Lower lobe of right lung (tissue), 2 donors: ENCODE results near the gene POLR2J2. TPM values are rescaled to one million over a fixed set of nuclear protein-coding genes. Genes with fewer than 3 reads are reported as not detected.
"Not testable (repeated sequence)": the region's sequence is repeated elsewhere in the genome, so short reads cannot be mapped to it uniquely, and the experiment has no call there.

Experiments used
- ATAC-seq, 2 donors: fragments of 200-7000 bp; cut with Tn5 transposase; one replicate each; pipeline ENCODE4 v1.9.1; 2020 to 2022; ENCODE audit warnings: mild to moderate bottlenecking in 2 of 2, moderate library complexity in 2 of 2
- DNase-seq: peaks from one replicate; pipeline ENCODE4 v3.0.0-alpha.2; 2020
- H3K27ac ChIP-seq: fragments of 200-600 bp; one replicate; pipeline ENCODE4 v1.8.0; 2022
- H3K27me3 ChIP-seq: fragments of 200-600 bp; one replicate; pipeline ENCODE4 v1.8.0; 2022; ENCODE audit warnings: low read depth
- H3K36me3 ChIP-seq: fragments of 200-600 bp; one replicate; pipeline ENCODE4 v1.8.0; 2022; ENCODE audit warnings: mild to moderate bottlenecking
- H3K4me1 ChIP-seq: fragments of 200-600 bp; one replicate; pipeline ENCODE4 v1.8.0; 2022
- H3K4me3 ChIP-seq: fragments of 200-600 bp; one replicate; pipeline ENCODE4 v1.8.0; 2022; ENCODE audit warnings: mild to moderate bottlenecking
- H3K9me3 ChIP-seq: fragments of 200-600 bp; one replicate; pipeline ENCODE4 v1.8.0; 2022
- intact Hi-C: fragments of 100-400 bp; cut with DNase I; formaldehyde crosslinking; loops from one replicate; pipeline ENCODE4 v1.11.0; 2022
- total RNA-seq: library from RNA; stranded (reverse); fragmentation: NEBNext Ultra II Directional; extraction: Animal tissue kit (Norgen Biotek cat#: 25700); gene quantifications from one replicate; pipeline ENCODE4 v1.2.1, GENCODE V29; 2021
- donor health status: DM: no; HTN: yes; CAD: no; lungs with severe emphysema.

The POLR2J2 gene
- total RNA-seq, 1 donor from 2014 or later: 14.8 TPM

DNA sequence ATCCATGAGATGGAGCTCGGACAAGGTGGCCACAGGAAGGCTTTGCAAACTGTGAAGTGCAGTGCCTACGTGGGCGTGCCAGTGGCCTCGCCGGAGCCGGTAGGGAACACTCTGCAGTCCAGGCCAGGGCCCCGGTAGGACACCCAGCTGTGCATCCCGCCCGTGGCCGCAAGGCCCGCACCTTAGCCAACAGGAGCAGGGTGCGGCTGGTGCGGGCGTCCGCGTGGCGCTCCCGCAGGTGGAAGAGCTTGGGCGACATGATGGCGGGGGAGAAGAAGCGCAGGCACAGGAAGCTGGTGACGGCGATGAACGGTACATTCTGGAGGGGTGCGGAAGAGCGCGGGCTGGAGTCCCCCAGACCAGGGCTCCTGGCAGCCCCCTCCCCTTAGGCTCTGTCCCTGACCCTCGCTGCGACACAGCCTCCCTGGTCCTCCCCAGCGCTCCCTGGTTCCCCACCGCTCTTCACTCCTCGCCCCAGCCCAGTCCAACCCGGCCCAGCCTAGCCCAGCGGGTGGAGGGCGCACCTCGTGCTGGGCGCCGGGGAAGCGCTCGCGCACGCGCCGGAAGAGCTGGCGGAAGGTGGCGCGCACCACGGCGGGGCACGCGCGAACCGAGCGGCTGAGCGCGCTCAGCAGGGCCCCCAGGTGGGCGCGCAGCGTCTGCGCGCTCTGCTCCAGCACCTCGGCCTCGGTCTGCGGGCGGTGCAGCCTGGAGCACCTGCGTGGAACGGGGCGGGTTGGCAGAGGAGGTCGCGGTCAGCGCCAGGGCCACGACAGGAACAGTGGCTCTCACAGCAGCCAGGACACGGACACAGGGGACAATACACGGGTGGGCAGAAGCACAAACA, 18.2 kb upstream of the POLR2J2 start:
- H3K9me3 ChIP-seq, H3K4me3 ChIP-seq: not testable (repeated sequence)
- ATAC-seq: peak; percentile 54 to 72

DNA sequence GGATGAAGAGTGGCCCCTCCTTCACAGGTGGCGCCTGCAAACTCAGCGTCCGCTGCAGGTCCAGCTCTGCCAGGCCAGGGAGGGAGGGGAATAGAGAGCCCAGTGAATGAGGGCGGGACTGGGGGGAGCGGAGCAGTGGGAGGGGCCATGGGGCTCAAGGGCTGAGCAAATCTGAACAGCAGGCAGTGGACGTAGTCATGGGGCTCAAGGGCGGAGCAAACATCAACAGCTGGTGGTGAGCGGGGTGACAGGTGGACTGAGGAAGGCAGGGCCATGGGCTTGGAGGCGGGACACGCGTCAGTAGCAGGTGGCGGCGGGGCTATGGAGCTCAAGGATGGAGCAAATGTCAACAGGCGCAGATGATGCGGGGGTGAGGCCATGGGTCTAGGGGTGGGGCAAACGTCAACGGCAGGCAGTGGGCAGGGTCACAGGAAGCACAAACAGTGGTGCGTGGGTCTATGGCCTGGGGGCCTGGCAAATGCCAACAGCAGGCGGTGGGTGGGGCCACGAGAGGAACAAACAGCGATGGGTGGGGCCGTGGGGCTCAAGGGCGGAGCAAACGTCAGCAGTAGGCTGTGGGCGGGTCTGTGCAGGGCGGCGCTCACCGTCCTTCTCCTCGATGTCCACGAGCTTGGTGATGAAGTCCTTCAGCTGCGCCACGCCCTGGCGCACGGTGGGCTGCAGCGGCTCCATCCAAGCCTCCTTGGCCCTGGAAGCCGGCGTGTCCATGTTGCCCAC, 17.0 kb upstream of the POLR2J2 start:
- H3K9me3 ChIP-seq, H3K27ac ChIP-seq, H3K36me3 ChIP-seq, H3K27me3 ChIP-seq, H3K4me1 ChIP-seq, intact Hi-C loops, DNase-seq, H3K4me3 ChIP-seq: not testable (repeated sequence)
- ATAC-seq: peak; percentile 97

More for the DNA sequence above, 18.2 kb upstream of the POLR2J2 start:
- H3K27me3 ChIP-seq, H3K36me3 ChIP-seq, H3K4me1 ChIP-seq, H3K27ac ChIP-seq, DNase-seq, intact Hi-C loops: not testable (repeated sequence)

DNA sequence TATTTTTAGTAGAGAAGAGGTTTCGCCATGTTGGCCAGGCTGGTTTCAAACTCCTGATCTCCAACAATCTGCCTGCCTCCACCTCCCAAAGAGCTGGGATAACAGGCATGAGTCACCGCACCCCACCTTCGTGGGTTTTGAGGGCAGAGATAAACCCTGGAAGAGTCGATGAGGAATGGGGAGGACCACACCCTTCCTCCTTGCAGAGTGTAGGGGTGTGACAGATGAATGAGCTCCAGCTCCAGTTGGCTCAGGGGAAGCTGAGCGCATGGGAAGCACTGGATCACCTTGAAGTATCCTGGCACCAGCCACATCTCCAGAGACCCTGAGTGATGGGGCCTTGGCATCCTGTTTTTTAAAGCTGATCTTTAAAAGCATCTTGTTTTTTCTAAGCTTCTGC, 11.1 kb upstream of the POLR2J2 start:
- H3K4me3 ChIP-seq, H3K4me1 ChIP-seq, intact Hi-C loops, H3K27ac ChIP-seq, H3K36me3 ChIP-seq, H3K27me3 ChIP-seq, H3K9me3 ChIP-seq, DNase-seq: not testable (repeated sequence)
- ATAC-seq: peak in 1 of 2 donors; percentile 5

DNA sequence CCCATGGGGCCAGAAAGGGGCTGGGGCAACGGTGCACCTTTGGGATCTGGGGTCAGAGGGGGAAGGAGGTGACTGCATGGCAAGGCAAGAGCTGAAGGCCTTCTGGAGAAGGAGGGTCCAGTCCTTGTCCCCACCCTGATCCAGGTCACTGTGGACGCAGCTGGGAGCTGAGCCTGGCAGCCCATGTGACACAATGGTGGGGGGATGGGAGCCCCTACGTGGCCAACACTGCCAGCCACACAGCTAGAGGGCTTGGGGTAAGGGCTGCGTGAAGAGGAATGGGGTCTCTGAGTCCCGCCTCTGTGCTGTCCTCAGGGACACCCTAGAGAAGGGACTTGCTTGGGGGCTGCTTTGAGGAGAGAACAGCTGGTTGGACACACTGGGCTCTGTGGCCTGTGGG, 9.3 kb upstream of the POLR2J2 start:
- H3K27ac ChIP-seq, H3K4me1 ChIP-seq, H3K36me3 ChIP-seq, intact Hi-C loops, DNase-seq, H3K27me3 ChIP-seq, H3K4me3 ChIP-seq, H3K9me3 ChIP-seq: not testable (repeated sequence)
- peak in 1 of 2 donors; percentile 25 for ATAC-seq

DNA sequence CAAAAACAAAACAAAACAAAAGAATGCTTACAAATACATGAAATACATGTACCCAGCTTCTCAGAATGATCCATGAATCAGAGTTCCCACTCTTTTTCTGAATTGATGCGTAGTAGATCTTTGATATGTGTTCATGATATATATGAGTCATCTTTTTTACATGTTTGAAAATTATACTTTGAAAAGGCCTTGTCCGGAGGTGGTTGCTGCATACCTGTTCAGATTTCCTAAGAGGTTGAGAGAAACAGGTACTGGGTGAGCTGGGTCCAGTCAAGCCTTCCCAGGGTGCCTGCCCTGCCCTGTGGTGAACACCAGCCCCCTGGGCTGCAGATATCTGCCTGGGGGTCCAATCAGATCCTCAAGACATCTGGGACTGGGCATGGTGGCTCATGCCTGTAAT, 4.1 kb upstream of the POLR2J2 start:
- intact Hi-C loops, H3K9me3 ChIP-seq, ATAC-seq, H3K4me3 ChIP-seq, H3K36me3 ChIP-seq, H3K27ac ChIP-seq, H3K4me1 ChIP-seq, H3K27me3 ChIP-seq, DNase-seq: not testable (repeated sequence)

DNA sequence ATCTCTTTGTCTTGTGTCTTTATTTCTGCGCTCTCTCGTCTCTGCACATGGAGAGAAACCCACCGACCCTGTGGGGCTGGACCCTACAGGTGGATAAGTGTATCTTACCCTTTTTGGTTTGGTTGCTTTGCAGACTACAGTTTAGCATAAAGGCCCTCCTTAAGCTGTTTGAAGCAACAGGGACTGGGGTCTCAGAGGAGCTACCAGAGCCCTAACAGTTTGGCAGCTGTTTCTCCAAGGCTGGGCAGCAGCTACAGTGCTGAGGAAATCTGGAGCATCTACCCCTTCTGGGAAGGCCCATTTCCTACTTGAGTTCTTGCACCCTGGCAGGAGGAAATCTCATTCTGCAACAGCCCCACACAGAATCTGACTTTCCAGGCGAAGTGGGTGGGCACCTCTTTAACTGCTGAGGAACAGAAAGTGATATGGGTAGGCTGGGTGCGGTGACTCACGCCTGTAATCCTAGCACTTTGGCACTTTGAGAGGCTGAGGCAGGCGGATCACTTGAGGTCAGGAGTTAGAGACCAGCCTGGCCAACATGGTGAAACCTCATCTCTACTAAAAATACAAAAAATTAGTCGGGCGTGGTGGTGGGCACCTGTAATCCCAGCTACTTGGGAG, 2.1 kb upstream of the POLR2J2 start:
- H3K9me3 ChIP-seq, intact Hi-C loops, H3K36me3 ChIP-seq, H3K4me3 ChIP-seq, H3K27ac ChIP-seq, DNase-seq, H3K27me3 ChIP-seq, H3K4me1 ChIP-seq: not testable (repeated sequence)
- peak in 1 of 2 donors; percentile 18 for ATAC-seq

DNA sequence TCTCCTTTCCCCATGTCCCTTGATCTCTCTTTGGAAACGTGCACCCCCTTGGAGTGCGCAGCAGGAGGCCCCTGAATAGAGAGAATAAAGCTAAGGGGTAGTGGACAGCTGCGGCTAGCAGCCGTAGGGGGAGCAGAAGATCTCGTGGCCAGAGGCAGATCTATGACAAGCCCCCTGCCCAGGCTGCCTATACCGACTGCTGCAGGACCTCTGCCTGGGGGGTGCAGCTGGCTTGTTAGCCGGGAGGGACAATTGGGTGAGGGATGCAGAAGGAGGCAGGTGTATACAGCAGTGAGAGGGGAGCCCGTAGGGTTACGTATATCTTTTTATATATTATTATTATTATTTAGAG, 469 bp upstream of the POLR2J2 start:
- H3K4me3 ChIP-seq, DNase-seq, H3K4me1 ChIP-seq, H3K36me3 ChIP-seq, intact Hi-C loops, H3K9me3 ChIP-seq, H3K27ac ChIP-seq, H3K27me3 ChIP-seq: not testable (repeated sequence)
- ATAC-seq: peak in 1 of 2 donors; percentile 38

DNA sequence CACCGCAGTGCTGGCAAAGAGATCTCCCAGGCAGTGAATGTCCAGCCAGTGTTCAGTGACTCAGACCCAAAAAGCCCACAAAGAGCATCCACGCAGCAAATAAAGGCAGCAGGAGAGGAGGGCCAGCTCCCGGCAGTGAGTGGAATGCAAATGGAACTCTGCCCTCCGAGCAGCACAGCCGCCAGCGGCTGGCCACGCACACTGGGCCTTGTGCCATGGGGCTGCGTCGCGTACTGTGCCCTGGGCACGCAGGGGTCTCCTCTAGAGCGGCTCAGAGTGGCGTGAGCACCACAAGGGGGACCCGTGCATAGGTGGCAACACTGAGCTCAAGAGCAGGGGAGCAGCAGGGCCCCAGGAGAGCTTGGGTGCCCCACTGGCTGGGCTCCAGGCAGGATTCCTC, 3.9 kb downstream of the POLR2J2 start:
- peak; percentile 27 for ATAC-seq

DNA sequence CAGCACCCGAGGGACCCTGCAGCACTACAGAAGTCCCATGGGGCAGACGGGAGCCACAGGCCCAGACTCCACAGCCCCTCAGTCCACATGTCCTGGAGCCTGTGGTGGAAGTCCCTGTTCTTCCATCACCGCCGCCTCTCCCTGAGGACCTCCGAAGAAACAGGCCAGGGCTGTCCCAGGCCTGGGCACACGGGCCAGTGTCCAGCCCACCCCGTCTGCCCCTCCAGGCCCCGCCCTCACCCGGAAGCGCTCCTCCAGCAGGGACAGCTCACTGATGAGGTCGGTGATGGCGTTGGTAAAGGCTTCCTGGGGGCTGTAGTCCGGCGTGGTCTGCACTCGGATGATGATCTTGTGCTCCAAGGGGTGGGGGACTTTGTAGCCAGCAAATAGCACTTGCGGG, 4.6 kb downstream of the POLR2J2 start:
- H3K36me3 ChIP-seq, H3K4me1 ChIP-seq, H3K9me3 ChIP-seq, H3K4me3 ChIP-seq, H3K27ac ChIP-seq, intact Hi-C loops, H3K27me3 ChIP-seq, DNase-seq: not testable (repeated sequence)
- ATAC-seq: peak in 1 of 2 donors; percentile 6

More for the DNA sequence above, 3.9 kb downstream of the POLR2J2 start:
- H3K9me3 ChIP-seq, H3K27ac ChIP-seq, H3K4me3 ChIP-seq, intact Hi-C loops, H3K27me3 ChIP-seq, H3K36me3 ChIP-seq, H3K4me1 ChIP-seq: not testable (repeated sequence)
- peak; percentile 3 for DNase-seq

DNA sequence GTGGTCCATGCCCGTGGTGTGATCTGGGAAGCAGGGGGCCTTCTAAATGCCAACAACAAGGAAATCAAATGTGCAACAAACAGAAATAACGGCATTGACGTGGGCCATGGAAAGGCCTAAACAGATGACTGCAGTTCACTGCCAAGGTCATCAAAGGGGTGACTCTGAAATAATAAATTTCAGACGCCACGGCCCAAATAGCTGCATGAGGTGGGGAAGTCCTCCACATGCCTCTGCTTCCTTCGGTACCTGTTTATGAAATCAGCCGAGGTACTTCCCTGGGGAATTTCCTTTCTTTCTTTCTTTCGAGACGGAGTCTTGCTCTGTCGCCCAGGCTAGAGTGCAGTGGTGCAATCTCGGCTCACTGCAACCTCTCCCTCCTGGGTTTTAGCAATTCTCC, 6.7 kb downstream of the POLR2J2 start:
- H3K27ac ChIP-seq, H3K9me3 ChIP-seq, ATAC-seq, H3K4me1 ChIP-seq, intact Hi-C loops, H3K4me3 ChIP-seq, H3K36me3 ChIP-seq, H3K27me3 ChIP-seq: not testable (repeated sequence)
- peak; percentile 5 for DNase-seq

DNA sequence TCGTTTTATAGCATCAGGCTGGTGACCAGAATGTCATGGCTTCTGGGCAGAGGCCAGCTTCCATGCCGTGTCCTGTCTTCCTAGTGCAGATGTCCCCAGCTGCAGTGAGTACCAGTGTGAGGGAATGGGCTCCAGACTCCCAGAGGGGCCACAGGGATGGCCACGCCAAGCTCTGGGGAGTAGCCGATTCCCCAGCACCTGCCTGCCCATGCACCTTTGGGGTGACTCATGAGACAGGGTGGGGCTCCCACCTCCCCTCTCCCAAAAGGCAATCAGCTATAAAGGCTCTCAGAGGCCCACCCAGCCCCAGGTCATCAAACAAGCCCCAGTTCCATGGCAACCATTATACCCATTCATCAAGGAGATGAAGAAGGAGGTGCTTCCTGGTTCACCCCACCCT, 21.5 kb downstream of the POLR2J2 start, which contains the start of gene SPDYE2B:
Gene SPDYE2B (plus strand): TSS at position 396 of the 400 bp plus-strand sequence. CDS start 2,030 bp downstream, outside the sequence.
- H3K4me3 ChIP-seq, H3K9me3 ChIP-seq, H3K36me3 ChIP-seq, H3K4me1 ChIP-seq, DNase-seq, H3K27ac ChIP-seq, intact Hi-C loops, H3K27me3 ChIP-seq: not testable (repeated sequence)
- ATAC-seq: peak in 1 of 2 donors; percentile 56

DNA sequence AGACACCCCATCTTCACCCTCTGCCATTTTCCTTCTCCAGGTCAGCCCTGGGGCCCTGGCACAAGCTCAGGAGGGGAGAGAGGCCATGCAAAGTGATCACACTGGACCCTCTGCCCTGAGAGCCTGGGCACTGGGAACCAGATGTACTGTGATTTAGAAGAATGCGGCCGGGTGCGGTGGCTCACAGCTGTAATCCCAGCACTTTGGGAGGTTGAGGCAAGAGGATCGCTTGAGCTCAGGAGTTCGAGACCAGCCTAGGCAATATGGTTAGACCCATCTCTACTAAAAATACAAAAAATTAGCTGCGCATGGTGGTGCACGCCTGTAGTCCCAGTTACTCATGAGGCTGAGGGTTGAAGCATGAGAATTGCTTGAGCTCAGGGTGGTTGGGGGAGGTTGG, 23.6 kb downstream of the POLR2J2 start:
- intact Hi-C loops, H3K4me1 ChIP-seq, H3K27ac ChIP-seq, H3K36me3 ChIP-seq, H3K27me3 ChIP-seq, H3K9me3 ChIP-seq, H3K4me3 ChIP-seq: not testable (repeated sequence)
- DNase-seq (peak; percentile 37), ATAC-seq (peak in 1 of 2 donors; percentile 25)

DNA sequence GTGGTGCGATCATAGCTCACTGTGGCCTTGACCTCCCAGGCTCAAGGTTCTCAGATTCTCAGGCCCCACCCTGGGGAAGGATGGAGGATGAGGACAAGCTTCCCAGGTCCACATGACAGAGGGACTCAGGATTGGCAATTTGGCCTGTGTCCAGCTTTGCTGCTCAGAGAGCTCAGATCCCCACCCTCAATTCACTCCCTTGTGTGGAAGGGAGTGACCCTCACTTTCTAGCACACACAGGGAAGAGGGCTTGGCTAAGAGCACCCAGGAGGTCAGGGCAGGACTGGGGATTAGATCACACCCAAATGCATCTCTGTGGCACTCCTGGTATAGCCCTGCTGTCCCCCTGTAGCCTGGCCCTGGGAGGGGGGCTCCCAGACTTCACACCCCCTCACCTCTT, 28.1 kb downstream of the POLR2J2 start:
- H3K36me3 ChIP-seq, H3K4me3 ChIP-seq, H3K9me3 ChIP-seq, intact Hi-C loops, ATAC-seq, DNase-seq, H3K4me1 ChIP-seq, H3K27me3 ChIP-seq, H3K27ac ChIP-seq: not testable (repeated sequence)
